Measurements from ENCODE around the gene VDR.

- TF ChIP-seq POLR2A (IDR thresholded peaks at IDR 0.05) (no peak), POLR2AphosphoS5 (IDR thresholded peaks at IDR 0.05) (no peak)
- TF ChIP-seq, protein P1, sequence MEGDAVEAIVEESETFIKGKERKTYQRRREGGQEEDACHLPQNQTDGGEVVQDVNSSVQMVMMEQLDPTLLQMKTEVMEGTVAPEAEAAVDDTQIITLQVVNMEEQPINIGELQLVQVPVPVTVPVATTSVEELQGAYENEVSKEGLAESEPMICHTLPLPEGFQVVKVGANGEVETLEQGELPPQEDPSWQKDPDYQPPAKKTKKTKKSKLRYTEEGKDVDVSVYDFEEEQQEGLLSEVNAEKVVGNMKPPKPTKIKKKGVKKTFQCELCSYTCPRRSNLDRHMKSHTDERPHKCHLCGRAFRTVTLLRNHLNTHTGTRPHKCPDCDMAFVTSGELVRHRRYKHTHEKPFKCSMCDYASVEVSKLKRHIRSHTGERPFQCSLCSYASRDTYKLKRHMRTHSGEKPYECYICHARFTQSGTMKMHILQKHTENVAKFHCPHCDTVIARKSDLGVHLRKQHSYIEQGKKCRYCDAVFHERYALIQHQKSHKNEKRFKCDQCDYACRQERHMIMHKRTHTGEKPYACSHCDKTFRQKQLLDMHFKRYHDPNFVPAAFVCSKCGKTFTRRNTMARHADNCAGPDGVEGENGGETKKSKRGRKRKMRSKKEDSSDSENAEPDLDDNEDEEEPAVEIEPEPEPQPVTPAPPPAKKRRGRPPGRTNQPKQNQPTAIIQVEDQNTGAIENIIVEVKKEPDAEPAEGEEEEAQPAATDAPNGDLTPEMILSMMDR (IDR thresholded peaks at IDR 0.05) = no peak
Observed at GRCh38 chr12:47886510-47887240, 18.1 kb downstream of the VDR start.
